OCI-LY7 (cell line): ENCODE measurements around the gene PRSS33.

Experiments
- EZH2phosphoT487 ChIP-seq: fragments of 200-600 bp; sonication (generic); IDR thresholded peaks from 2 replicates; pipeline ENCODE4 v1.6.1; 2018; ENCODE audit warnings: low read depth, borderline replicate concordance, mild to moderate bottlenecking, mixed run types, antibody characterized with exemption, low read length, moderate library complexity, mixed read lengths
- TF ChIP-seq, protein P1 (sequence below): fragments of 200-600 bp; sonication (generic); conservative IDR thresholded peaks from 2 replicates; pipeline ENCODE4 v1.5.1; 2014; ENCODE audit warnings: mild to moderate bottlenecking, antibody characterized with exemption, low read length, moderate library complexity, mixed read lengths

DNA sequence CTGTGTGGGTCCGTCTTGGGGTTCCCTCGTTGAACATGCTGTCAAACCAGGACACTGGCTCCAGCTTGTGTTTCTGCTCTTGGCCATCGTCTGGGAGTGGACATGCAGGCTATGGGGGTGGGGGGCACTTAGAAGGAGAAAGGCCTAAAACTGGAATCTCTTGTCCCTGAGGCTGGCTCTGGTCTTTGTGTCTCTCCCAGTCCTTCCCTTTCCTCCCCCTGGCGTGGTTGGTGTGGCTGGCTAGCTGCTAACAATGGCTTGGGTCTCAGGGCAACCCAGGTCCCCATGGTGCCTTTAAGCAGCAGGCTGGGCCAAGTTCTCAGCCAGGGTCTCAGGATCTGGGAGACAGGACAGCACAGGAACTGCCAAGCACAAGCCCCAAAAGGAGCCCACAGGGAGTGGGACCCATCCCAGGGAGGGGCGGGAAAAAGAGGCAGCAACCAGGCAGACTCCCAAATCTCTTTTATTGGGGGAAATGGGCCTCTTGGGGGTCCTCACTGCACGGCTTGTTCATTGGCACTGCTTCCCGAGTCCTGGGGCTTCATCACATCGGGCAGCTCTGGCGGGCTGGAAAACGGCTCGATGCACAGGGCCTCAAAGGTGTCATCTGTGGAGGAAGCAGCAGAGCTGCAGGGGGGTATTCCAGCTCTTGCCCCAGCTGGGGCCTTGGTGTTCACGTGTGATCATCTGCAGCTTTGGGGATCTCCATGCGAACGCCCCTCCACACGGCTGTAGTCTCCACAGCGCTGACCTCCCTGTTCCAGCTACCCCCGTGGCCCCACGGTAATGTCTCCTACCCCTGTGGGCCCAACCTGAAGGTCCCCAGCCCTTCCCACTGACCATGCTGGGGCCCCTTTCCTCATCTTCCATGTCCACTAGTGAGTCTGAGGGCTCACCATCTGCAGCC lies 15.6 kb downstream of the PRSS33 start:
- TF ChIP-seq, protein P1, sequence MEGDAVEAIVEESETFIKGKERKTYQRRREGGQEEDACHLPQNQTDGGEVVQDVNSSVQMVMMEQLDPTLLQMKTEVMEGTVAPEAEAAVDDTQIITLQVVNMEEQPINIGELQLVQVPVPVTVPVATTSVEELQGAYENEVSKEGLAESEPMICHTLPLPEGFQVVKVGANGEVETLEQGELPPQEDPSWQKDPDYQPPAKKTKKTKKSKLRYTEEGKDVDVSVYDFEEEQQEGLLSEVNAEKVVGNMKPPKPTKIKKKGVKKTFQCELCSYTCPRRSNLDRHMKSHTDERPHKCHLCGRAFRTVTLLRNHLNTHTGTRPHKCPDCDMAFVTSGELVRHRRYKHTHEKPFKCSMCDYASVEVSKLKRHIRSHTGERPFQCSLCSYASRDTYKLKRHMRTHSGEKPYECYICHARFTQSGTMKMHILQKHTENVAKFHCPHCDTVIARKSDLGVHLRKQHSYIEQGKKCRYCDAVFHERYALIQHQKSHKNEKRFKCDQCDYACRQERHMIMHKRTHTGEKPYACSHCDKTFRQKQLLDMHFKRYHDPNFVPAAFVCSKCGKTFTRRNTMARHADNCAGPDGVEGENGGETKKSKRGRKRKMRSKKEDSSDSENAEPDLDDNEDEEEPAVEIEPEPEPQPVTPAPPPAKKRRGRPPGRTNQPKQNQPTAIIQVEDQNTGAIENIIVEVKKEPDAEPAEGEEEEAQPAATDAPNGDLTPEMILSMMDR, result no peak
- TF ChIP-seq EZH2phosphoT487, result no peak
